HG02610 (cell line): ENCODE data around the gene CD177.
"Not testable (repeated sequence)": the region's sequence is repeated elsewhere in the genome, so short reads cannot be mapped to it uniquely, and the experiment has no call there.

Source experiments
- ATAC-seq: cut with Tn5 transposase; IDR thresholded peaks from one replicate; pipeline ENCODE4 v1.9.1; 2021; ENCODE audit warnings: mild to moderate bottlenecking, moderate library complexity; ENCODE audit not compliant: unreplicated experiment

CD177 gene

DNA sequence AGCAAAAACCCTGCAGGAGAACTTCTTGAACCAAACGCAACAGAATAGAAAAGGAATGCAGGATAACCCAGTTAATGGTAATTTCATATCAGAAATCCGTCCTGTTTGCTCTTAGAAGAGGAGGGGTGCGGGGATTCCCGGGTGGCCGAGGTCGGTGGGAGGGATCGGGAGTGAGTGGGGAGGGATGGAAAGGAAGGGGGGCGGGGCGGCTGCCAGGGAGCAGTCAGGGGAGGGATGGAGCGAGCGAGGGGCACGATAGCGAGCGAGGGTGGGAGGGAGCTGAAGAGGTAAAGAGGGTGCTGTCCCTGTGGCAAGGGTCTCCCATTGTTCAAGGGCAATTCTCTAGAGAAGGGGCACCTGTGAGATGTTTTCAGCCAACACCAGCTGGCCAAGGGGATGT, 26.5 kb downstream of the CD177 start:
- no peak for ATAC-seq

DNA sequence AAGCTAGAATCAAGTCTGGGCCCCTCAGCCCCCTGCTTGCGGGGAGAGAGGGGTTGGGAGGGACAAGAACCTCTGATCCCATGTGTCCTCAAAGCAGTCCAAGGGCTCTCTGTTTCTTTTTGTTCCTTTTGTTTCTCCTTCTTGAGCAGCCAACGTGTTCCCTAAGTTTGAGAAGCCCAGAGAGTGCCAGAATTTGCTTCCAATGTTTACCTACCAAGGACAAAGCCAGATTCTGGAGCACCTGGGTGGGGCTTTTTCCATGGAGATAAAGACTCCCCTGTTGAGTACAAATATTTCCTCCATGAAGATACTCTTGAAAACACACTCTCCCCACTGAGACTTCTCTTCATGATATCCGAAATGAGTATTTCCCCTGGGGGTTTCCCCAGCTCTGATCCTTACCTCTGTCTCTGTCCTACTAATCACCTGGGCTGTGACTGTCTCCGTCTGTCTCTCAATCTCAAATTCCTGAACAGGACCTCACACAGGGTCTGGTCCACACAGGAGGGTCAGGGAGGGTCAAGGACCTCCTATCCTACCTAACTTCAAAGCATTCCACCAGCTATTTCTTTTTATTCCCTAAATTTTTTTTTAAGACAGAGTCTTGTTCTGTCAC, 27.4 kb downstream of the CD177 start:
- no peak for ATAC-seq

DNA sequence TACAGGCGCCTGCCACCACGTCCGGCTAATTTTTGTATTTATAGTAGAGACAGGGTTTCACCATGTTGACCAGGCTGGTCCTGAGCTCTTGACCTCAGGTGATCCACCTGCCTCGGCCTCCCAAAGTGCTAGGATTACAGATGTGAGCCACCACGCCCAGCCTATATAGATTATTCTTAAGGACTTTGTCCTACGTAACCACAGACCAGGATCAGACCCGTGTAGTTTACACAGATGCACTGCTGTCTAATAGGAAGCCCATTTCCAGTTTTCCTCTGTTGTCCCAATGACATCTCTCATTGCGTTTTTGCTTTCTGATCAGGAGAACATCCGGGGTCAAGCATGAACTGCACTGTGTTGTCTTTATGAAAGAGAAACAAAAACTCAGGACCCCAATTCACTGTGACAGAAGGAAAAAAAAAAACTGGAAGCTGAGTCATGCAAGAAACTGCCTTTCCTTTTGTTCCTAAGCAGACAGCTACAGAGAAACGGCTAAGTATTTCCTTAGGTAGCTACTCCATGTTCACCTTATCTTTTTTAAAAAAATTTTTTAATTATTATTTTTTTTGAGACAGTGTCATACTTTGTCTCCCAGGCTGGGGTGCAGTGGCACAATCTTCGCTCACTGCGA, 29.2 kb downstream of the CD177 start:
- ATAC-seq, result not testable (repeated sequence)

DNA sequence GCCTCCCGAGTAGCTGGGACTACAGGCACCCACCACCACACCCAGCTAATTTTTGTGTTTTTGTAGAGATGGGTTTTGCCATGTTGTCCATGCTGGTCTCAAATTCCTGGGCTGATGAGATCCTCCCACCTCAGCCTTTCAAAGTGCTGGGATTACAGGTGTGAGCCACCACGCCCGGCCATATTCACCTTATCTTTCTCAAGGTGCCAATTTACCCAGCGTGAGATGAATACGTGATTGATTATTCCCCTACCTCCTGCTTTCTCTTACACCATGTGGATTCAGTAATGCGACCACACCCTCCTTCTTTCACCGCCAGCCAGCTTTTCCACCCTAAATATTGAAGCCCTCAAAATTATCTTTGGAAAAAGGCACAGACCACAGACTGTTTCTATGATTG, 29.8 kb downstream of the CD177 start:
- ATAC-seq, result not testable (repeated sequence)

DNA sequence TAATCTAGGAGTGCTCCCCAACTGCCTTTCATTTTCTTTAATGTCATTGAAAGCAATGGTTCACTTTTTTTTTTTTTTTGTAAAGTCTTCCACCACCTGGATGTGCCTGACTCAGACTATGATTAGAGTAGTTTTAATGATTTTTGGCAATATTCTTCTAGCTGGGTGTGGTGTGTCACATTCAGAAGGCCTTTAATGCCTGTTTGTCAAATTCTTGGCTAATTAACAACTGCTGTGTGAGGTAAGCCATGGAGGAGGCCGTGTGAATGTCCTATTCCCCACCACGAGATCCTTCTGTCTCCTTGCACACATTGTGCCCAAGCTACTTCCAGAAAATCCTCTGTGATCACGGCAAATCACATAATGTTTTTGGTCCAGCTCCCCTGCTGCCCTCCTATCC, 30.3 kb downstream of the CD177 start:
- ATAC-seq, result not testable (repeated sequence)

DNA sequence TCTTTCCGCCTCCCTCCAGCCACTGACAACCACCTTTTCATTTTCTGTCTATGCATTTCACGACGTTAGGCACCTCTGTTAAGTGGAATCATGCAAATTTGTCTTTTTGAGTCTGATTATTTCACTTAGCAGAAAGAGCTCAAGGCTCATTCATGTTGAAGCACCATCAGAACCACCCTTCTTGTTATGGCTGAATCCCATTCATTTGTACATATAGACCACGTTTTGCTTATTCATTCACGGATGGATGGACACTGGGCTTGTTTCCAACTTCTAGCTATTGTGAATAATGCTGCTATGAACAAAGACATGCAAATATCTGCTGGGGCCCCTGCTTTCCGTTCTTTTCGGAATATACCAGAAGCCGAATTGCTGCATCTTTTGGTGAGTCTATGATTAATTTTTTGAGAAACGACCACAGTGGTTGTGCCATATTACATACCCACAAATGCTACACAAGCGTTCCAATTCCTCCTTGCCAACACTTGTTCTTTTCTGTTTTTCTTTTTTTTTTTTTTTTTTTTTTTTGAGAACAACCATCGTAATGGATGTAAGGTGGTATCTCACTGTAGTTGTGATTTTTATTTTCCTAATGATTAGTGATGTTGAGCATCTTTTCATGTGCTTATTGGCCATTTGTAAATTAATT, 37.5 kb downstream of the CD177 start:
- not testable (repeated sequence) for ATAC-seq

DNA sequence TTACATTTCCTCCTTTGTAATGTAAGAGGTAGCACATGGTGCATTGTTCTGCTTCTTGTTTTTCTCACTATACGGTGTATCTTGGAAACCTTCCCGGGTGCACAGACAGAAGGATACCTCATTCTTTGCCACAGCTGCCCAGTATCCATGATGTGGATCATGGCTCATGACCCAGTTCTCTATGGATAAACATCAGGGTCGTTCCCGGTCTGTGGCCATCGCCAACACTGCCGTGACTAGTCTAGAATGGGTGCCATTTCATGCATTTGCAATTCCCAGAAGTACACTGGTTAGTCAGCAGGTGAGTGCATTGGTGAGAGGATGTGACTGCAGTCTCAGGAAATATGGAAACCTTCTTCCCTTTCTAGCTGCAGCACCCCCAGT, 38.1 kb downstream of the CD177 start:
- not testable (repeated sequence) for ATAC-seq

DNA sequence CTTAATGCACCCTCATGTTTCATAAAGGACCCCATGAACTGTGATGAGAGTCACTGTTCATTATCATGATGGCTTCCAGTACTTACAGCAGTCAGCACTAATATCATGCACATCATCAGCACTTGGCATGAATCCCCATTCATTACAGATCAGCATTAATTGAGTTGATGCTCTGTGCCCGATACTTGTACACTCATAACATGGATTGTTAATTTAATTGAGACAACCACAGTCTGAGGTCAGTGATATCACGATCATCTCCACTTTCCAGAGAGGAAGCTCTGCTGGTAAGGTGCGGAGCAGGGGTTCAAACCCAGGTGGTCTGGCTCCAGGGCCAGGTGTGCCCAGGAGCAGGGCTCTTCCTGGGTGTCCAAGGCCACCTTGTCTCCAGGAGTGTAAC, 40.0 kb downstream of the CD177 start:
- not testable (repeated sequence) for ATAC-seq

DNA sequence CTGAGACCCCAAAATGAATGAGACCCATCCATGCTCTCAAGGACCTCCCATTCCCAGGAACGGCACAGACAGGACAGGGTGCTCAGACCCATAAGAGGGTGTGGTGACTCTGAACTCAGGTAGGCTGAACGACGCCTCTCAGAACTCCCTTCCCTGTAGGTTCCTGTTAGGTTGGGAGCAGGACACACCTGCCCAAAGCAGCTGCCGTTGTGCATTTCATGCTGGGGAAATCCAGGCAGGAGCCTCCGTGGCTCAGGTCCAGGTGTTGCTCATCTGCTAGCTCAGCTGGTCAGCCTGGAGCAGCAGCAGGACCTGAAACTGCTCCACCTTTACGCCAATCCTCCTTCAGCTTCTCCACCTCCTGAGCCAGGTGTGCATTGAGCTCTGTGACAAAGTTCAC, 42.1 kb downstream of the CD177 start:
- no peak for ATAC-seq

DNA sequence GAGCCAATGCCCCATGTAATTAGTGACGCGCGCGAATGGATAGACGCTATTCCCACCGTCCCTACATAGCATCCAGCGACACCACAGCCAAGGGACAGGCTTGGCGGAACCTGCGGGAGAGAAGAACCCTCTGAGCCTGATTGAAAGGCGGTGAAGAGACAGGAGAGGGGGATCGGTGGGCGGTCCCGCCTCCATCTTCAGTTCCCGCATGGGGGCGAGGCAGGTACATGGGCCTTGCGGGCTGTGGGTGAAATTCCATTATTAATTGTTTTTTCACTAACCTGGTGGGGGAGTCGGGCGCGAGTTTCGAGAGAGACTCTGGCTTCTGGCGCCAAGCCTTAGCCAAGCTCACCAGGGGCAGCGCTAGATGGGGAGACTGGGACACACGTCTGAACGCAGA, 52.8 kb downstream of the CD177 start:
- no peak for ATAC-seq

DNA sequence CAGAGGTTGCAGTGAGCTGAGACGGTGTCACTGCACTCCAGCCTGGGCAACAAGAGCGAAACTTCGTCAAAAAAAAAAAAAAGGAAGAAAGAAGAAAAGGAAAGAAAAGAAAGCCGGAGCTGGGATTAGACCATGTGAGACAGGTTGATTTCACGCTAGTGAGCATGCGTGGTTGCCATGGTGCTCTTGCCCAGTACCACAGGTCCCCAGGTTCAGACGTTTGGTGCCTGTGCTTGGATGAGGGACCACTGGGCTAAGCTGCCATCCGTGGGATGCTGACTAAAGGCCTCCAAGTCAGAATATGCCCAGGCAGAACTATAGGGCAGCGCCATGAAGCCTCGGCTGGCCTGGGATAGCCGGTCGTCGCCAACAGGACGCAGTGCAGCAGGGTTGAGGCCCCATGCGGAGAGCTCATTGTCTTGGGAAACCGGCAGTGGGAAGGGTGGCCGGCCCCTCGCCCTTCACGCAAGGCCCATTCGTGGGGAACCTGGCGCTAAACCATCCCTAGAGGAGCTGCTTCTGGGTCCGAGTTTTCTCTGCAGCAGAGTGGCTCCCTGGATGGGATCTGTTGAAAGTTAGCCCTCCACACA, 54.0 kb downstream of the CD177 start:
- no peak for ATAC-seq

DNA sequence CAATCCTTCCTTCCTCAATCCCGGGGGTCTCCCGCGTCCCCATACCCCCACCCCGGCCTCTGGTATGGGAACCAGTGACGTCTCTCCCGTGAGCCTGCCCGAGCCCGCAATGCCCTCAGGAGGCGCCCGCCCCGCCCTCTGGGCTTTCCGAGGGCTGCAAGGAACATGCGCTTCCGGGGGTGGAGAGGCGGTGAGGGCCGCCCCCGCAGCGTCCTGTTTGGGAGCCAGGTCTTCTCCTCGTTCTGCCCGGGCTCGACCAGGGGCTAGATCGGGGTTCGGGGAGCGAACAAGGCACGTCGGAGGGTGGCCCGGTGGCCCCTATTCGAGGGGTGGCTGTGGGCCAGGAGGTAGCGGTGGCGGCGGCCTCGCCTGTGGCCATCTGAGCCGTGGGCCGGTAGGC, 54.6 kb downstream of the CD177 start:
- no peak for ATAC-seq

DNA sequence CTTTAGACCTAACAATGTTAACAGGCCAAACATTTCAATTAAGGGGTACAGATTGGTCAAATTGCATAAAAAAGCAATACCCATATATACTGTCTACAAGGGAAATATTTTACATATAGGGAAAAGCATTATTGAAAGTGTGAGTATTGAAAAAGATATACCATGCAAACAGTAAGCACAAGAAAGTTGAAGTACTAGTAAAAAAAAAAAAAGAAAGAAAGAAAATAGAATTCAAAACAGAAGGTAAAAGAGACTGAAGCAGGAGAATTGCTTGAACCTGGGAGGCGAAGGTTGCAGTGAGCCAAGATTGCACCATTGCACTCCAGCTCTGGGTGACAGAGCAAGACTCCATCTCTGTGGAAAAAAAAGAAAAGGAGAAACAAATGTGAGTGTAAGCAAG, 55.9 kb downstream of the CD177 start:
- ATAC-seq, result no peak

DNA sequence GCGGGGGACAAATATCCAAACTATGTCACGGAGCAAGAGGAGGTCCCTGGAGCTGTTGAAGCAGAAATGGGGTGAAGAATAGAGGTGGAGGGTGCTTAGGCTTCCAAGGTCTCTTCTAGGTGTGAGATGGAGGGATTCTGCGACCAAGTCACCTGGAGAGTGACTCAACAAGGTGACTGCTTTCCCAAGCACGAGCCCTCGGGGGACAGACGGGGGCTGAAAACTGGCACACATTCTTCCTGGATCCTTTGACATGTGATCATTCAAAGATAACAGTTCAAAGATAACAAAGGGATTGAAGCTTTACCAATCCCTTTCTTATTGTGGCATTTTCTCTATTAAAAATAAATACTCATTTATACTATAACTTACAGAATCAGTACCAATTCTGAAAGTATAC, 59.0 kb downstream of the CD177 start:
- ATAC-seq, result no peak
